ENCODE data around the gene TCEA3. TPM values are rescaled to one million over a fixed set of nuclear protein-coding genes. Genes with fewer than 3 reads are reported as not detected.

The TCEA3 gene
- total RNA-seq, 1 experiment from 2014 or later: 0.37 TPM

GRCh38 chr1:23400324-23401114 is 24.0 kb downstream of the TCEA3 start:
- no peak for ATAC-seq
- Mint-ChIP-seq H3K4me1 (peaks cover 14% of the 10 kb centered on the region), H3K9me3 (no peaks in the 10 kb centered on the region), H3K27ac (no peak overlapping the region), H3K27me3 (ENCODE audit: low read depth) (no peaks in the 10 kb centered on the region), H3K36me3 (no peaks in the 10 kb centered on the region), H3K4me3 (no peak overlapping the region)
- POLR2A ChIA-PET: no interaction called here
- DNase-seq (ENCODE audit: low spot score): no peak
- no peak for TF ChIP-seq ZNF423 (CRISPR knock-in tag; IDR thresholded peaks at IDR 0.05)
- TF ChIP-seq, protein P1, sequence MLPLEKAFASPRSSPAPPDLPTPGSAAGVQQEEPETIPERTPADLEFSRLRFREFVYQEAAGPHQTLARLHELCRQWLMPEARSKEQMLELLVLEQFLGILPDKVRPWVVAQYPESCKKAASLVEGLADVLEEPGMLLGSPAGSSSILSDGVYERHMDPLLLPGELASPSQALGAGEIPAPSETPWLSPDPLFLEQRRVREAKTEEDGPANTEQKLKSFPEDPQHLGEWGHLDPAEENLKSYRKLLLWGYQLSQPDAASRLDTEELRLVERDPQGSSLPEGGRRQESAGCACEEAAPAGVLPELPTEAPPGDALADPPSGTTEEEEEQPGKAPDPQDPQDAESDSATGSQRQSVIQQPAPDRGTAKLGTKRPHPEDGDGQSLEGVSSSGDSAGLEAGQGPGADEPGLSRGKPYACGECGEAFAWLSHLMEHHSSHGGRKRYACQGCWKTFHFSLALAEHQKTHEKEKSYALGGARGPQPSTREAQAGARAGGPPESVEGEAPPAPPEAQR (CRISPR knock-in tag; IDR thresholded peaks at IDR 0.05): no peak
- TF ChIP-seq GRHL2 (CRISPR knock-in tag; IDR thresholded peaks at IDR 0.05; ENCODE audit: insufficient replicate concordance, severe bottlenecking): no peak
- TF ChIP-seq KAT7 (CRISPR knock-in tag; IDR thresholded peaks at IDR 0.05; ENCODE audit: borderline replicate concordance): no peak
- TF ChIP-seq, protein P2, sequence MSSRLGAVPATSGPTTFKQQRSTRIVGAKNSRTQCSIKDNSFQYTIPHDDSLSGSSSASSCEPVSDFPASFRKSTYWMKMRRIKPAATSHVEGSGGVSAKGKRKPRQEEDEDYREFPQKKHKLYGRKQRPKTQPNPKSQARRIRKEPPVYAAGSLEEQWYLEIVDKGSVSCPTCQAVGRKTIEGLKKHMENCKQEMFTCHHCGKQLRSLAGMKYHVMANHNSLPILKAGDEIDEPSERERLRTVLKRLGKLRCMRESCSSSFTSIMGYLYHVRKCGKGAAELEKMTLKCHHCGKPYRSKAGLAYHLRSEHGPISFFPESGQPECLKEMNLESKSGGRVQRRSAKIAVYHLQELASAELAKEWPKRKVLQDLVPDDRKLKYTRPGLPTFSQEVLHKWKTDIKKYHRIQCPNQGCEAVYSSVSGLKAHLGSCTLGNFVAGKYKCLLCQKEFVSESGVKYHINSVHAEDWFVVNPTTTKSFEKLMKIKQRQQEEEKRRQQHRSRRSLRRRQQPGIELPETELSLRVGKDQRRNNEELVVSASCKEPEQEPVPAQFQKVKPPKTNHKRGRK (CRISPR knock-in tag; IDR thresholded peaks at IDR 0.05; ENCODE audit: borderline replicate concordance): no peak
- no peak for TF ChIP-seq HMGXB4 (CRISPR knock-in tag; IDR thresholded peaks at IDR 0.05)
- TF ChIP-seq, protein P3, sequence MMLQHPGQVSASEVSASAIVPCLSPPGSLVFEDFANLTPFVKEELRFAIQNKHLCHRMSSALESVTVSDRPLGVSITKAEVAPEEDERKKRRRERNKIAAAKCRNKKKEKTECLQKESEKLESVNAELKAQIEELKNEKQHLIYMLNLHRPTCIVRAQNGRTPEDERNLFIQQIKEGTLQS (CRISPR knock-in tag; conservative IDR thresholded peaks at IDR 0.05): no peak
- TF ChIP-seq NFATC4 (CRISPR knock-in tag; IDR thresholded peaks at IDR 0.05): no peak
- no peak for TF ChIP-seq SMAD4 (CRISPR knock-in tag; IDR thresholded peaks at IDR 0.05)
- TF ChIP-seq ARID4B (CRISPR knock-in tag; IDR thresholded peaks at IDR 0.05; ENCODE audit: borderline replicate concordance): no peak
- TF ChIP-seq, protein P4, sequence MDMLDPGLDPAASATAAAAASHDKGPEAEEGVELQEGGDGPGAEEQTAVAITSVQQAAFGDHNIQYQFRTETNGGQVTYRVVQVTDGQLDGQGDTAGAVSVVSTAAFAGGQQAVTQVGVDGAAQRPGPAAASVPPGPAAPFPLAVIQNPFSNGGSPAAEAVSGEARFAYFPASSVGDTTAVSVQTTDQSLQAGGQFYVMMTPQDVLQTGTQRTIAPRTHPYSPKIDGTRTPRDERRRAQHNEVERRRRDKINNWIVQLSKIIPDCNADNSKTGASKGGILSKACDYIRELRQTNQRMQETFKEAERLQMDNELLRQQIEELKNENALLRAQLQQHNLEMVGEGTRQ (CRISPR knock-in tag; IDR thresholded peaks at IDR 0.05): no peak
- TF ChIP-seq TEAD4 (CRISPR knock-in tag; IDR thresholded peaks at IDR 0.05): no peak
- CTCF ChIA-PET: interaction anchor here (0.8 to 2.0 kb wide), 3 partner anchors 8 to 301 kb away, joined by 3 to 6 read pairs (median 3); no protein-coding TSS in a partner anchor

DNA sequence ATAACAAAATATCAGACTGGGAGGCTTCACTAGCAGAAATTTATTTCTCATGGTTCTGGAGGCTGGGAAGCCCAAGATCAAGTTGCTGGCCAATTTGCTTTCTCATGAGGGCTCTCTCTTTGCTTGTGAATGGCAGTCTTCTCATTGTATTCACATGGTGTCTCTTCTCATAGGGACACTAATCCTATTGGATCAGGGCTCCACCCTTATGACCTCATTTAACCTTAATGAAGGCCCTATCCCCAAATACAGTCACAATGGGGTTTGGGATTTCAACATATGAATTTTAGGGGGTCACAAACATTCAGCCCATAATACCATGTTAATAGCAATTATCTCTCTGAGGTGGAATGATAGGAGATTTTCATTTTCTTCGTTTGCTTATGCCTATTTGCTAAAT is 25.3 kb downstream of the TCEA3 start:
- DNase-seq (ENCODE audit: low spot score): no peak
- no peak for ATAC-seq
- Mint-ChIP-seq H3K4me1 (peaks cover 26% of the 10 kb centered on the region), H3K36me3 (no peaks in the 10 kb centered on the region), H3K27ac (no peak overlapping the region), H3K27me3 (ENCODE audit: low read depth) (no peaks in the 10 kb centered on the region), H3K4me3 (no peak overlapping the region), H3K9me3 (no peaks in the 10 kb centered on the region)
- ChIA-PET POLR2A (no interaction called here), CTCF (interaction anchor here (0.8 to 2.0 kb wide), 2 partner anchors 10 to 28 kb away, joined by 3 to 6 read pairs; no protein-coding TSS in a partner anchor)
- TF ChIP-seq ZNF671 (CRISPR knock-in tag; IDR thresholded peaks at IDR 0.05) (no peak), MLX (CRISPR knock-in tag; IDR thresholded peaks at IDR 0.05) (no peak), SMAD3 (CRISPR knock-in tag; IDR thresholded peaks at IDR 0.05; ENCODE audit: borderline replicate concordance) (no peak), EMX1 (CRISPR knock-in tag; IDR thresholded peaks at IDR 0.05) (no peak), PRRX2 (CRISPR knock-in tag; IDR thresholded peaks at IDR 0.05) (no peak), ESRRA (CRISPR knock-in tag; IDR thresholded peaks at IDR 0.05; ENCODE audit: borderline replicate concordance) (no peak), KAT7 (CRISPR knock-in tag; IDR thresholded peaks at IDR 0.05; ENCODE audit: borderline replicate concordance) (no peak), CBFB (CRISPR knock-in tag; IDR thresholded peaks at IDR 0.05; ENCODE audit: low read depth) (no peak), E2F1 (CRISPR knock-in tag; IDR thresholded peaks at IDR 0.05) (no peak), FOXJ3 (CRISPR knock-in tag; IDR thresholded peaks at IDR 0.05; ENCODE audit: borderline replicate concordance) (no peak), ELF4 (CRISPR knock-in tag; IDR thresholded peaks at IDR 0.05; ENCODE audit: low read depth) (no peak)
